HCT116 (cell line): ENCODE data around the gene STAC.

Experiments
- ATF3 ChIP-seq: IDR thresholded peaks from 2 replicates; pipeline ENCODE4 v1.6.1; 2012
- CBX3 ChIP-seq: IDR thresholded peaks from 2 replicates; pipeline ENCODE4 v1.6.1; 2012; ENCODE audit warnings: low read depth
- CEBPB ChIP-seq: IDR thresholded peaks from 2 replicates; pipeline ENCODE4 v1.6.1; 2012; ENCODE audit warnings: low read depth
- CTCF ChIP-seq, 3 experiments: fragments of 200-600 bp in 1 of 3; sonication (generic) in 1 of 3; IDR thresholded peaks in 2 of 3; conservative IDR thresholded peaks in 1 of 3; 2 replicates each; pipeline ENCODE4 v1.5.1; 2012 to 2017; ENCODE audit warnings: low read depth in 2 of 3, low read length in 2 of 3, antibody characterized with exemption in 1 of 3, borderline replicate concordance in 1 of 3, control low read depth in 1 of 3, mild to moderate bottlenecking in 1 of 3, mixed read lengths in 1 of 3, mixed run types in 1 of 3, moderate library complexity in 1 of 3; ENCODE audit not compliant: insufficient read depth in 1 of 3
- EZH2 ChIP-seq: fragments of 200-600 bp; sonication (generic); IDR thresholded peaks from 2 replicates; pipeline ENCODE4 v1.6.1; 2017; ENCODE audit warnings: antibody characterized with exemption, mixed run types
- EZH2phosphoT487 ChIP-seq: fragments of 200-600 bp; IDR thresholded peaks from 2 replicates; pipeline ENCODE4 v1.6.1; 2018; ENCODE audit warnings: antibody characterized with exemption, borderline replicate concordance
- FOSL1 ChIP-seq: IDR thresholded peaks from 2 replicates; pipeline ENCODE4 v1.6.1; 2012; ENCODE audit warnings: low read depth
- MAX ChIP-seq: IDR thresholded peaks from 2 replicates; pipeline ENCODE4 v1.6.1; 2012
- POLR2A ChIP-seq: IDR thresholded peaks from 2 replicates; pipeline ENCODE4 v1.7.0; 2011; ENCODE audit warnings: borderline replicate concordance; ENCODE audit not compliant: insufficient read depth, insufficient read length; ENCODE audit errors: extremely low read depth
- RAD21 ChIP-seq: IDR thresholded peaks from 2 replicates; pipeline ENCODE4 v1.6.1; 2012; ENCODE audit warnings: low read depth, mild to moderate bottlenecking
- REST ChIP-seq: IDR thresholded peaks from 2 replicates; pipeline ENCODE4 v1.6.1; 2012; ENCODE audit warnings: low read depth
- SRF ChIP-seq: IDR thresholded peaks from 2 replicates; pipeline ENCODE4 v1.6.1; 2012; ENCODE audit warnings: low read depth
- YY1 ChIP-seq: IDR thresholded peaks from 2 replicates; pipeline ENCODE4 v1.6.1; 2011; ENCODE audit warnings: low read length, low read depth, moderate library complexity, mild to moderate bottlenecking; ENCODE audit not compliant: insufficient replicate concordance; ENCODE audit errors: extremely low read depth
- ZNF274 ChIP-seq: fragments of 200-500 bp; sonication (Bioruptor generic); IDR thresholded peaks from 2 replicates; pipeline ENCODE4 v1.6.1; 2014; ENCODE audit warnings: mild to moderate bottlenecking, low read depth, low read length, inconsistent platforms

GRCh38 chr3:36417237-36417636 is 36.9 kb downstream of the STAC start:
- TF ChIP-seq EZH2 (no peak), CBX3 (no peak), EZH2phosphoT487 (no peak), CTCF (IDR thresholded peaks at IDR 0.05 in 2 of 3, conservative IDR thresholded peaks at IDR 0.05 in 1 of 3; ENCODE audit: borderline replicate concordance in 1 of 3, insufficient read depth in 1 of 3, low read depth in 2 of 3, low read length in 2 of 3) (no peak), CEBPB (no peak), ATF3 (no peak), SRF (no peak), ZNF274 (no peak), YY1 (no peak), RAD21 (no peak), MAX (no peak), POLR2A (no peak), FOSL1 (no peak), REST (no peak)
